ENCODE results near the gene PTPN14.
"Not testable (repeated sequence)": the region's sequence is repeated elsewhere in the genome, so short reads cannot be mapped to it uniquely, and the experiment has no call there.

The PTPN14 gene

DNA sequence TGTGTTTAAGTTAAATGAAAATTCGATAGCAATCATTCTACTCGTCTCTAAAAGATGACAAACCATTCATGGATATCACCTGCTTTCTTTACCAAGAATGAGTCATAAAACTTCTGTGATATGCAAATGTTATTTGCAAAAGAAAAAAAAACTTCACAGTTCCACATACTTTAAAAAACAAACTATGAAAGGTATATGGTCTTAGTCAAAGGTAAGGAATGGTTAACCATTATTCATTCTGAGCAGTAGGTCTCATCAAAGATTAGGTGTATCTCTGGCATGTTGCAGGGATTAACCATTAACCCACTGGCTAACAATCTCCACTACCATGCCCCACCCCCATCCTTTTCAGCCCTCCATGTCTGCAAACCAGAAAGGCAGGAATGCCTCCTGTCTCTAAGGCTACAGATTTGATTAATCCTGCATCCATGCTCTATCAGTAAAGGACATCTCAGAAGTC, 44.4 kb downstream of the PTPN14 start:
- no peak for DNase-seq

DNA sequence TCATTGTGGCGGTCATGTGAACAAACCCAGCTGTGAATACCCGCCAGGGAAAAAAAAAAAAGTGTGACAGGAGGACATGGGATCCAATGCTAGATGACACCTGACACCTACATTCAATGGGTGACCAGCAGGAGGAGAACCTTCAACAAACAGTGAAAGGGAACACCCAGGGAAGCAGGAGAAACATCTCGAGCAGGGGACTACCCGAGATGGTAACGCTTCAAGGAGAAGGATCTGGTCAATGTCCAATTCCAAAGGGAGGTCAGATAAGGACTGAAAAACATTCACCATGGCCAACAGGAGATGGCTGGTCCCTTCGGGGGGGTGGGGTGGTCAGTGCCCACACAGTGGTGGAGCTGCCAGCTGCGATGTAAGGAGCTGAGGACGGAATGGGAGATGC, 46.3 kb downstream of the PTPN14 start:
- DNase-seq, result no peak

DNA sequence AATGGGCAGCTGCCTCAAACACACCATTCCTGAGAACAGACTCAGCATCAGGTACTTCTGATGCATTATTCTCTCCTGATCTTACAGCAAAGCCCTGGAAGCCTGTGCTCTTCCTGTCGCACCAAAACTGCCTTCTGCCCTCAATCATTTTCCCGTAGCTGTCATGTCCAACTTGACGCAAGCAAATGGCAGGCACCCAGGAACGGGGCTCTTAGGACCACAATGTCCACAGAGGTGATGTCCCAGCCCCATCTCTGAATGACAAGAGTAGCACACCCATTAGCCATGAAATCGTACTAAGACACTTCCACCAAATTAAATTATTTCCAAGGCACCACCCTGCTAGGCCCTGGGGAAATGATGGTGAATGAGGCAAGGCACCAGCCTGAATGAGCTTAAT, 47.1 kb downstream of the PTPN14 start:
- DNase-seq, result no peak

DNA sequence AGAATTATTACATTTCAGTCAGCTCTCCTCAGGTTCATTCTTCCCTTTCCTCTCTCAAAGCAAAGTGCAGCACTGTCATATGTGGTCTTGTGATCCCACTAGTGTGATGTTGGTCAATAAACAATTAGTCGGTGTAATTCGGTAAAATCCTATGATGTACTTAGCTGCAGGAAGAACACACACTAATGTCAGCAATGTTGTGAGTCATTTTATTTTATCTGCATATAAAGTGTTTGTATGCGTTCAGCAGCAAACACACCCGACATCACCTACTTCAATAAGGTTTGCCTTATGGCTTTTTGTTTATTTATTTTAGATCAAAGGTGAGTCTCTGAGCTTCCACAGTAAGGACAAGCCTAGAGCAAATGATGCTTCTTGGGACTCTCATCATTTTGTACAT, 47.8 kb downstream of the PTPN14 start:
- no peak for DNase-seq

DNA sequence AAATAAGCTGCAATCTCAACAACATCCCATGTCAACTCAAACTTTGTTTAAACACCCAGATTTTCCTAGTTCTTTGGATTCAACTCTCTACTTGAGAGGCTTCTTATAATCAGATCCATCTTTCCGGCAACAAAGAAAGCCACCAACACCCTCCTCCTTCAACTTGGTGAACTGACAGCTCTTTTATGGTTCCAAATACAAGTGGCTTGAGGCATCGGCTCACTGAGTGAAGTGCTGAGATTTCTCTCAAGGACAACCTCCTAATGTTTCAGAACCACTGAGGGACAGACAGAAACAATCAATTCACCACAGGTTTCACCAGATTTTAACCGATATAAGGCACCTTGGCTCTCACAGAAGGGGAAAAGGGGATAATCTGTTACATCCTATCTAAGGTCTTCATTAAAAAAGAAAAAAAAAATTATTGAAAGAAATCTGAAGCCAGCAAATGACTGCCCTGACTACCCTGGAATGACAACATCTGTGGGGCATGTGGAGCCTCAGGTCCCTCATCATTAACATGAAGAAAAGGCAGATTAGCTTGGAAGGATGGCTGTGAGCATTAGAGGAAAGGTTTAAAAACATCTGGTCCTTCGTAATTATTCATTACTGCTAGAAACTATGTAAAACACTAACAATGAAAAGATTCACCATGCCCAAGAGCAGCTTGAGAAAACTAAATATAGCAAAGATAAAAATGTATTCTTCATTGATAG, 50.9 kb downstream of the PTPN14 start:
- no peak for DNase-seq

DNA sequence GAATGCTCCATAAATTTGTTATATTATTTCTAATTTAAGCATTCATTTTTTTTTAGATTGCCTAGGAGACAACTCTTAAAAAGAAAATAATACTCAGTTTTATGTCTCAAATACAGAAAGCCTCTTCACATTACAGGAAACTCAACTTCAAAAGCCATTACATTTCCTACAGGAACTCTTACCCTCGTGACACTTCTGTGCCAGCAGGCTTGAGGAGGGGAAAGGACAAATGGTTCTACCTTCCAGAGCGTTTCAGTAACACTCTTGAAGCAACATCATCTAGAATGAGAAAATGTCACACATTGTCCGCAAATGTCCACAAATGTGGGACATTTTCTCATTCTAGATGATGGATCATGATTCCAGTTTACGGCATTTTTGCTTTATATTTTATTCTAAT, 51.7 kb downstream of the PTPN14 start:
- DNase-seq, result no peak

DNA sequence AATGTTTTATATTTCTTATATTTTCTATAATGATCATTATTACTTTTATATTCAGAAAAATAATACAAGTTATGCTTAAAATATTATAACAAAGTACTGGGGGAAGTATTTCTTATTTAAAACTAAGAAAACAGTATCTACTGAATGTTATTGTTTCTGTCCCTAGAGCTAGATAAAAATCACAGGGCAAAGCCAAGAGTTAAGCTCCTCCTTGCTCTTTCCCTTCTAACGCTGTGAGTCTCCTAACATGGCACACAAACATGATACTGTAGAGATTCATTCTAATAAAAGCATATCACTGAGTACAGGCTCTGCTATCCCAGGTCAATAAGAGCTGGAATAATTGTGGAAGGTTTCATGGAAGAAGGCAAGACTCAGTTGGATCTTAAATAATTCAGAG, 53.4 kb downstream of the PTPN14 start:
- no peak for DNase-seq

DNA sequence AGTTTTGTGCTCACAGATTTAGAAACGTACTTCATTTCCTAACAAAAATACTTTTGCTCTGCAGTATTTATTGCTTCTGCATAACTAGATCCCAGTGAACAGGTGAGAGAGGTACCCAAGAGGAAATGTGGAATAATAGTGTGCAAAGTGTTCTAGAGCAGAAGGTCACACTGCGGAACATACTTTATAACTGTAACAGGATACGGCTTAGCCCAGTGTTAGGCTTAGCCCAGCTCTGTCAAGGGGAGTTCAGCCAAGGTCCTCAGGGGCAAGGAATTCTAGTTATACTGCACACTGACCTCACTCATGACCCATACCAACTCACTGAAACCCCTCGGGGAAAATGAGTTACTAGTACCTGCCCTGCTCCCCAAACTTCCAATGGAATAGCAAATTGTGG, 55.3 kb downstream of the PTPN14 start:
- DNase-seq, result no peak

DNA sequence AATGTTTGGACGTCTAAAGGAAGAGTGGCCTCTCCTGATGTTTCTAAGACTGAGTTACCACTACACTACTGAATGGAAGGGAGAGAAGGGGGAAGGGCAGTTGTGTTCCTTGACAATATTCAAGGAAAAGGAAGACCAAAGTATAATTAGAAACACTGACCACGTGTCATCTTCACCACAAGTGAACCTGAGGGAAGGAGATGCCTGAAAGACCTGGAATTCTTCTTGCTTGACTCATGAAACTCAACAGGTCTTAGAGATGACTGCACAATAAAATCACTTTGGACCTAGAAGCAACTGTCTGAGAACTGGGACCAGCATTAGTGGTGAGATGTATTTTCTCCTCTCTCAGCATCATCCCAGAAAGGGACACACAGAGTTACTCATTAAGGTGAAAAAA, 56.7 kb downstream of the PTPN14 start:
- DNase-seq, result no peak

DNA sequence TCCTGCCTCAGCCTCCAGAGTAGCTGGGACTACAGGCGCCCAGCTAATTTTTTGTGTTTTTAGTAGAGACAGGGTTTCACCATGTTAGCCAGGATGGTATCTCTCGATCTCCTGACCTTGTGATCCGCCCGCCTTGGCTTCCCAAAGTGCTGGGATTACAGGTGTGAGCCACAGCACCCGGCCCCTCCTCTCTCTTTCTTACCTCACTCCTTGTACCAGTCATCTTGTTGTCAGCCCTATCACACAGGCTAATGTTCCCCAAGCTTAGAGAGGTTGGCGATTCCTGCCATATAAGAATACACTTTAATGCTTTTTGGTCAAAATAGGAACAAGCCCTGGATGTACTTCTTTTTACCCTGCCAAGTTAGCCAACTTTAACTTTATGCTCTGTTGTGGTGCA, 57.2 kb downstream of the PTPN14 start:
- DNase-seq, result not testable (repeated sequence)

DNA sequence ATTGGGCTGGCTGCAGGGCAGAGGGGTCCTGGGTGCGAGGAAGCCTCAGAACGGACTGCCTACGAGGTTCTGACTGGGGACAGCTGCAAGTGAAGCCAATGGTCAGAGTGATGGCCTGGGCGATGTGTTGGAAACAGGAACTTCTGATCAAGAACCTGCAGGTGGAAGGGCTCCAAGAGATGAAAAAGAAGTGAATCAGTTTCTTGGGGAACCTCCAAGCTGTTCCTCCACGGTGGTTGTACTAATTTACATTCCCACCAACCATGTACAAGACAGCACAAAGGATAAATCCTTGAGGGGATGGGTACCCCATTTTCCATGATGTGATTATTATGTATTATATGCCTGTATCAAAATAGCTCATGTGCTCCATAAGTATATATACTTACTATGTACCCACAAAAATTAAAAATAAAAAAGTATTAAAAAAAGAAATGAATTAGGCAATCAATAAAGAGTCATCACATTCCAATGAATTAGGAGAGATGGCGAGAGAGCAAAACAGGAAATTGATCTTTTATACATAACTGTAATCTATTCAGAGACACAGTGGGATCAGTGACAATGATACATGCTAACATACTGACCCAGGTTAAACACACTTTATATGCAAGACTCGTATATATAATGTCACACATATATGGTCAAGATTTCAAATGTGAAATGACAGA, 58.1 kb downstream of the PTPN14 start:
- DNase-seq, result no peak

DNA sequence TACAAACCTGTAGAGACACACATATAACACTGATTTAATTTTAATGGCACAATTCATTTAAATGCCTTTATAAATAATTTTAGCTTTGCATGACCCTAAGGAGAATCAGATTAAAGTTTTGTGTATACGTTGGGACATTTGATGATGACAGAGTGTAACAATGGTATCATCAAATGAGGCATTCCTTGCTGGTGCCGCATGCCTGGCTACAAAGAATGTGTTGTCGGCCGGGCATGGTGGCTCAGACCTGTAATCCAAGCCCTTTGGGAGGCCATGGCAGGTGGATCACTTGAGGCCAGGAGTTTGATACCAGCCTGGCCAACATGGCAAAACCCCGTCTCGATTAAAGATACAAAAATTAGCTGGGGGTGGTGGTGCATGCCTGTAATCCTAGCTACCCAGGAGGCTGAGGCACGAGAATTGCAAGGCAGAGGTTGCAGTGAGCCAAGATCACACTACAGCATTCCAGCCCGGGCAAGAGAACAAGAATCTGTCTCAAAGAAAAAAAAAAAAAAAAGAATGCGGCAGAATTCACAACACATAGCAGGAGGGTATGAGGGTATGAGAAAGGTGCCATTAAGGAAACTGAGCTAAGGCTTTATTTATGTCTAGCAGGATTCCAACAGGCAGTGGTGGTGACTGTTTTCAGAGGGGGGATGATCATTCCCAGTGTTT, 58.9 kb downstream of the PTPN14 start:
- DNase-seq, result no peak

DNA sequence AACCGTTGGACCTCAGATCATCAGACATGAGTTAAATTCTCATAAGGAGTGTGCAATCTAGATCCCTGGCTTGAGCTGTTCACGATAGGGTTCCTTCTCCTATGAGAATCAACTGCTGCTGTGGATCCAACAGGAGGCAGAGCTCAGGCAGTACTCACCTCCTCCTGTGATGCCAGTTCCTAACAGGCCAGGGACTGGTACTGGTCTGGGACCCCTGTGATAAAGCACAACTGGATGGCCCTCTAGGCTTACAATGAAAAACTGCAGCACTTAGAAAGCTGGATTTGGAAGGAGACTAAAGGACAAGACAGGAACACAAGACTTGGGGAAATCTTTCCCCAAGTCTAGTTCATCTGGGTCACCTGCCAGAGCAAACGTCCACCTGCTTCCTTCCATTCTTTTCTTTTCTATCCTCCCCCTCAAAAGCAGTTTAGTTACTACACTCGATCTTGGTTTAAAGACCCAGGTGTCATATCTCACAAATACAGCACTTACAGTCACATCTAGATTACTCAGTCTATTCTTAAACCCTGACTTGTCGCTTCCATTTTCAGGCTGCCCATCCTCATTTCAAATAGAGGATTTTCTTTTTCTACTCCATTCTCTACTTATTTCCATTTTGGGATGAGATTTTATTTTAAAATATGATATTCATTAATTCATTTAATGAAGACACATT, 59.8 kb downstream of the PTPN14 start:
- DNase-seq, result no peak

DNA sequence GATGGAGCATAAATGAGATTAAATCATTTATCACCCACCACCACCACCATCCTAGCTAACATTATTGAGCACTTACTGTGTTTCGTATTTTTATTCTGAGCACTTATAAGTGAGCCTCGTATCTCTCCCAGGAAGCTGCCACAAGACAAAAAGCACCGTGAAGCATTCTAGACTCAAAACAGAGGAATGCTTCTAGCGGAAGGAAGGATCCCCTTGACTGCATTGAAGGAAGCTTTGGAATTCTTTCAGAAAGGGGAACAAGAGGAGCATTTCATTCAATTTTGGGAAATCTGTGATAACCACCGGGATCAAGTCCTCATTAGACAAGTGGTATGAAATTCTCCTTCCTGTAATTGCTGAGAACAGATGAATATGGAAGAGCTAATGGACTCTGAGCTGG, 66.3 kb downstream of the PTPN14 start:
- no peak for DNase-seq

DNA sequence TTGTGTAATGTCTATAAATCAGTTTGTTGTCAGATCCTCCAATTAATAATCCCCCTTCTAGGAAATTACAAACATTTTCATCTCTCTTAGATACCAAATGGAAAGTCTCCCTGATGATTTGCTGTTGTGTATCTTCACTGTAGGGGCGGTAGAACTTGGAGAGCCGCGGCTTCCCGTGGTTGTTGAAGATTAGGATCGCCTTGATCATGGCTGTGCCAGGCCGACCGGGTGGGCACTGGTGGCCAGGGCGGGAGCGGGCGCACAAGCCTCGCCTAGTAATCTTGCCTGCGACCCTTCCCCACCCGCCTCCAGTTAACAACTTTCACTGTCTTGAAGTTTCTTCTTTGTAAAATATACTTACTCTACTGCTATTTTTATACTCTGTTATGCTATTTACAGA, 68.2 kb downstream of the PTPN14 start:
- DNase-seq, result not testable (repeated sequence)

DNA sequence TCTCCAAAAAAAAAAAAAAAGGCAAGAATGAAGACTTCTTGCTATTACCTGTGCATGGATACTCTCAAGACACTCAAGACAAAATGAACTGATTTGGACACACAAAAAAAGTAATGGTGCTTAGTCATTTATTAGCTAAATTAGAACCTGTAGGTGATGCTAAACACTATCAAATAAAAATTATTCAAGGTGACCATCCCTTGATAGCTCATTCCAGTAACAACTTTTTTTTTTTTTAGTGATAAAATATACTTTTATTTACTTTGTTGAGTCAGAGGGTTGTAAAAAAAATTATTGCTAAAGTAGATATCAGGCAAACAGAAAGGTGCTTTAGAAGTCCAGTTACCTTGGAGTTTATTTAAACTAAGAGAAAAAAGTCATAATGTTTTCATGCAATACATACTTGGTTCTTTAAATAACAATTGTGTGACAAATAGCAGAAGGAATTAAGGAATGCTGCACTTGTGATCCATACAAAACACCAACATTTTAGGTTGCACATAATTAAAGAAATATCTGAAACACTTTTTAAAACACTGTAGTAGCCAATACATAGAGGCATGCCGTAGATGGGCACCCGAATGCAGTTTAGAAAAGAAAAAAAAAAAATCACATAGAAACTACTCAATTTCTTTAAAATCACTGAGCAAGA, 69.3 kb downstream of the PTPN14 start:
- not testable (repeated sequence) for DNase-seq

DNA sequence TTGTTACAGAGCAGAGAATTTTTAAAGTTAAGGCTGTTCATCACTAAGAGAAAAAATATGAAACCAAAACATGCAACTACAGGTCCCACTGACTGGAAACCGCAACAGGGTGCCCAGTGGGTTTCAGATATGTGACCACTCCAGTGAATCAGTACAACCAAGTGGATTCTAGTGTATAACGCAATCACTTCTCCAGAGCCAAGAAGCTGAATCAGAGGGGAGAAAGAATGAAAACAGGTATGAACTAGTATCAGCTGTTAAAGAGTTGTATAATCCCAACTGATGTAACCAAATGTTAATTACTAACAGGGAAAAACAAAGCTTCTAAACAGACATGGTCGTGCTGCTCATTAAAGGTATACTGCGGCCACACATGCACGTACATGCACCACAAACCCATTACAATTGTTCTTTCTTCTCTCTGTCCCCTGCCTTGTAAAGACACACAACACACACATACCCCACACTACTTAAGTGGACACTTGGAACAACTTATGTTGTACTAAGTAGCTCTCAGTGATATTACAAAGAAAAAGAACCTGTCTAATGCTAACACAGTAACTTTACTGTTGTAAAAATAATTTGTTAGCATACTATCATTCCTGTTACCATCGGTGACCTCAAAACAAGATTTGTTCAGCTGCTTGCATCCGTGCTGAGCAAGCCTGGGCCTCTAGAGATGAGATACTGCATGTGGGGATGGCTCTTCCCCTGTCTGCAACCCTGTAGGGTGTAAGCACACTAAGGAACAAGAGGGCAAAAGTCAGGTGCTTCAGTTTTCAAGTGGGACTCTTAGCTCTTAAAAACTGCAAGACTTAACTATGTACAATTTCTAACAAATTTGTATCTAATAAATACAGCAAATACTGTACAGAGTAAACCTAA, 74.2 kb downstream of the PTPN14 start:
- no peak for DNase-seq

DNA sequence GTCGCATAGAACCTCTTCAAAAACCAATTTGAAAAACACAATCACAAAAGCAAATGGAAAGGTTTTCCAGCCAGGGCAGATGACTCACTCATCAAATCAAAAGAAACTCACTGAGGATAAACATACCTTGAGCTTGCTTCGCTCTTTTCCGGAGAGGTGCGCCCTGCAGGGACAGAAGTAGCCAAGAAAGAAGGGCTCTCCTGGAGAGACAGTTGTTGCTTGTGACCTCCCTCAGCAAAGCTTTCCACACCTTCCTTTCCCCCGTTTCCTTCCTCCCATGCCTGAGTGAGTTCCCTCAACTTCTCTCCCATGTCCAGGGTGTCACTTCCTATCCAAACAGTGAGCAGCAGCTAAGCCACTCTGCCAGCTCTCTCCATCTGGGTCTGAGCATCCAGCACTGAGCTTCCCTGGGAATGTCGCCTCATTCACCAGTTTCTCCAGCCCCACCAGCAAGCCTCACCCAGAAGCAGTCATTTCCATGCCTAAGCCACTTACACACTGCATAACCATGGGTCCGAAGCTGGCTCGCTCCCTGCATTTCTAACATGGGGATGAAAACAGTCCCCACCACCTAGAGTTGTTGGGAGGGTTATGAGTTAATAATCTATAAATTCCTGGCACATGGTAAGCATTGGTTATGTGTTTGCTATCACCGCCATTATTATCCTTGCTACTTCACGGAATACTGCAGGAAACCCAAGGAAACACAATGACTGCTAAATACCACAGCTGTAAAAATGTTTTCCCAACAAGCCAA, 75.0 kb downstream of the PTPN14 start:
- DNase-seq, result no peak

DNA sequence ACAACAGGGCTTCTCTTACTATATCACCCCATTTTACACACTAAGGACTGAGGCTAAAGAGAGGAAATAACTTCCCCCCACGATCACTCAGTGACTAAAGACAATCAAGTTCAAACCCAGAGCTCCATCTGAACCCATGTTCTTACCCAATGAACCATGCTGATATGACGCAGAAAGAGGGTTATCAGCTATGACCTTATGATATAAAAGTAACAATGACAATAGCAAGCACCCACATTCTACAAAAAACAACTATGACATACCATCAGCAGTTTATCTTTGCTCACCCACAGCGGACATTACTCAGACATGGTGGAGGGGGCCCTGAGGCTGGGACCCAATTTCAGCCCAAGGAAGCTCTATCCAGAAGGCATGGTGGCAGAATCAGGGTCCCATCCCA, 75.7 kb downstream of the PTPN14 start:
- no peak for DNase-seq

DNA sequence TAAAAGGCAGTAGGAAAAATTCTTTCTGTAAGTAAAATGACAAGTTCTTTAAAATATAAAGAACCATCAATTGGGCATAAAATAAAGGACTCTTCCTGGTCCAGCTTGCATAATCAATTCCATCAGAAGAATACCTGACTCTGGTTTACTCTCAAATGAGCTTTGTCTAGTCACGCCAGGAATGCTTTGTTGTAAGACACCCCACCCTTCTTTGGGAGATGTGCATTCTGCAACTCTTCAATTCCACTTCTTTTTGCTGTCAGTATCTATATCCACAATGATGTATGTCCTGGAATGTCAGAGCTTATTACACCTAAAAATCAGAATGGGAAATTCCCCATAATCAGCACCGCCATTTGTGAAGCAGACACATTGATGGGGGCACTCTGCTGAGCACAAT, 76.1 kb downstream of the PTPN14 start:
- no peak for DNase-seq

DNA sequence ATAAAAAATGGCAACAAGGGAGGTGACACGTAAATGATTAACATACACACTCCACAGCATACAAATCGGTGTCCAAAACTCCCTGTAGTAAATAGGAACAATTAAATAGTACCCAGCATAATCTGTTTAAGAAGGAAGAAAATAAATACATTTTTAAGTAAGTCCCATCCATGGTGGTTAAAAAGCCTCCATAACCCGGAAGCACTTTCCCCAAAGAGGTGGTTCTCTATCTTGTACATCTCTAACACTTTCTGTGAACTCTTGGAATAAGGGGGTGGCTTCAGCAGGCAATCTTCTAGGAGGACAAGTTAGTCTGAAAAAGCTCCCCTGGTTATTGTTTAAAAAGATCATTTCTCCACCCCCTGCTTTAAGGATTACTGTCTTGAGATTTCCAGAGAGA, 76.9 kb downstream of the PTPN14 start:
- DNase-seq, result no peak
